Astrocyte of the spinal cord (primary cell): ENCODE results near the gene GLT8D2.

Experiments used
- DNase-seq: peaks from one replicate; pipeline ENCODE4 v3.0.0; 2011; ENCODE audit warnings: low read depth, low spot score
- H3K4me3 ChIP-seq: 2 replicates; pipeline ENCODE4 v1.5.1; 2011; ENCODE audit warnings: low read depth, mild to moderate bottlenecking, low read length, moderate library complexity
- CTCF ChIP-seq: IDR thresholded peaks from 2 replicates; pipeline ENCODE4 v1.5.1; 2012; ENCODE audit warnings: low read depth, mild to moderate bottlenecking, low read length, inconsistent platforms
- in situ Hi-C: cut with HindIII; loops from 2 replicates; pipeline ENCODE4 v1.10.0; 2017; ENCODE audit warnings: low sequenced_read_pairs

GLT8D2 gene

GRCh38 chr12:103998976-103999375, 51.0 kb downstream of the GLT8D2 start:
- TF ChIP-seq CTCF = no peak
- in situ Hi-C loops = no loop called here
- H3K4me3 ChIP-seq = no peak overlapping the region
- DNase-seq = no peak

GRCh38 chr12:103997286-103997900, 52.6 kb downstream of the GLT8D2 start:
- no peak overlapping the region for H3K4me3 ChIP-seq
- in situ Hi-C loops = no loop called here
- DNase-seq = no peak
- no peak for TF ChIP-seq CTCF

GRCh38 chr12:103996595-103996994, 53.4 kb downstream of the GLT8D2 start:
- no peak for DNase-seq
- no peak for TF ChIP-seq CTCF
- H3K4me3 ChIP-seq = no peak overlapping the region
- in situ Hi-C loops = no loop called here

GRCh38 chr12:103994235-103994634, 55.8 kb downstream of the GLT8D2 start:
- in situ Hi-C loops = no loop called here
- TF ChIP-seq CTCF = no peak
- no peak overlapping the region for H3K4me3 ChIP-seq
- DNase-seq = no peak

- DNase-seq = peak; percentile 73
- in situ Hi-C loops = no loop called here
- no peak for TF ChIP-seq CTCF
- H3K4me3 ChIP-seq = no peak overlapping the region
These were observed 63.2 kb downstream of the GLT8D2 start for GRCh38 chr12:103986829-103987228.

- in situ Hi-C loops = no loop called here
- no peak for TF ChIP-seq CTCF
- no peak for DNase-seq
- H3K4me3 ChIP-seq = no peak overlapping the region
These were observed 71.5 kb downstream of the GLT8D2 start for GRCh38 chr12:103978384-103978982.
